HG02870 (cell line): ENCODE results near the gene ACAP2.
"Not testable (repeated sequence)": the region's sequence is repeated elsewhere in the genome, so short reads cannot be mapped to it uniquely, and the experiment has no call there.

ENCODE experiments used
- ATAC-seq: cut with Tn5 transposase; IDR thresholded peaks from one replicate; pipeline ENCODE4 v1.9.1; 2021; ENCODE audit warnings: mild to moderate bottlenecking, moderate library complexity; ENCODE audit not compliant: unreplicated experiment

The ACAP2 gene

GRCh38 chr3:195249057-195249770 is 193.6 kb downstream of the ACAP2 start:
- no peak for ATAC-seq

GRCh38 chr3:195248281-195248680 is 194.5 kb downstream of the ACAP2 start:
- ATAC-seq: no peak

- no peak for ATAC-seq
Measured at GRCh38 chr3:195247863-195248189, 195.0 kb downstream of the ACAP2 start.

- no peak for ATAC-seq
Measured at GRCh38 chr3:195247086-195247862, 195.5 kb downstream of the ACAP2 start.

GRCh38 chr3:195246581-195246995 is 196.2 kb downstream of the ACAP2 start:
- no peak for ATAC-seq

GRCh38 chr3:195245531-195245951 is 197.3 kb downstream of the ACAP2 start:
- no peak for ATAC-seq

GRCh38 chr3:195241592-195242355 is 201.0 kb downstream of the ACAP2 start:
- no peak for ATAC-seq

GRCh38 chr3:195240939-195241338 is 201.9 kb downstream of the ACAP2 start:
- ATAC-seq: no peak

GRCh38 chr3:195240171-195240701 is 202.6 kb downstream of the ACAP2 start:
- no peak for ATAC-seq

- no peak for ATAC-seq
Measured at GRCh38 chr3:195239121-195239520, 203.7 kb downstream of the ACAP2 start.

- ATAC-seq: no peak
Measured at GRCh38 chr3:195238586-195239118, 204.2 kb downstream of the ACAP2 start.

GRCh38 chr3:195238081-195238571 is 204.7 kb downstream of the ACAP2 start:
- no peak for ATAC-seq

- ATAC-seq: no peak
Measured at GRCh38 chr3:195236801-195237570, 205.8 kb downstream of the ACAP2 start.

- ATAC-seq: no peak
Measured at GRCh38 chr3:195236076-195236798, 206.6 kb downstream of the ACAP2 start.

GRCh38 chr3:195230244-195230643 is 212.6 kb downstream of the ACAP2 start:
- ATAC-seq: no peak

- not testable (repeated sequence) for ATAC-seq
Measured at GRCh38 chr3:195228886-195229285, 213.9 kb downstream of the ACAP2 start.

- ATAC-seq: no peak
Measured at GRCh38 chr3:195227871-195228270, 214.9 kb downstream of the ACAP2 start.

- no peak for ATAC-seq
Measured at GRCh38 chr3:195226900-195227447, 215.8 kb downstream of the ACAP2 start.

- no peak for ATAC-seq
Measured at GRCh38 chr3:195226445-195226844, 216.4 kb downstream of the ACAP2 start.
